GM18951 (cell line): ENCODE data around the gene LEP.

Experiments
- POLR2A ChIP-seq: IDR thresholded peaks from 4 replicates; pipeline ENCODE4 v1.6.1; 2011; ENCODE audit warnings: mild to moderate bottlenecking; ENCODE audit not compliant: insufficient read length, insufficient read depth; ENCODE audit errors: extremely low read depth
- in situ Hi-C: fragments of 300-500 bp; cut with MboI; formaldehyde crosslinking; loops from one replicate; pipeline ENCODE4 v1.12.0; 2022; ENCODE audit warnings: low sequenced_read_pairs, mixed read lengths, inconsistent platforms; ENCODE audit not compliant: unreplicated experiment

The LEP gene

GRCh38 chr7:128244861-128245260 is 3.8 kb downstream of the LEP start:
- no peak for TF ChIP-seq POLR2A
- in situ Hi-C loops = no loop called here

- in situ Hi-C loops = no loop called here
- no peak for TF ChIP-seq POLR2A
Measured at GRCh38 chr7:128247108-128247507, 6.0 kb downstream of the LEP start.

- in situ Hi-C loops = no loop called here
- TF ChIP-seq POLR2A = no peak
Measured at GRCh38 chr7:128247640-128248194, 6.6 kb downstream of the LEP start.

- in situ Hi-C loops = no loop called here
- no peak for TF ChIP-seq POLR2A
Measured at GRCh38 chr7:128251337-128251736, 10.3 kb downstream of the LEP start.

GRCh38 chr7:128253701-128254100 is 12.6 kb downstream of the LEP start:
- TF ChIP-seq POLR2A = no peak
- in situ Hi-C loops = no loop called here

- in situ Hi-C loops = no loop called here
- no peak for TF ChIP-seq POLR2A
Measured at GRCh38 chr7:128254470-128254869, 13.4 kb downstream of the LEP start.

- no peak for TF ChIP-seq POLR2A
- in situ Hi-C loops = no loop called here
Measured at GRCh38 chr7:128255271-128255670, 14.2 kb downstream of the LEP start.

GRCh38 chr7:128257458-128257857 is 16.4 kb downstream of the LEP start:
- TF ChIP-seq POLR2A = no peak
- in situ Hi-C loops = no loop called here

GRCh38 chr7:128259131-128260061 is 18.3 kb downstream of the LEP start:
- no peak for TF ChIP-seq POLR2A
- in situ Hi-C loops = no loop called here

- in situ Hi-C loops = no loop called here
- TF ChIP-seq POLR2A = no peak
Measured at GRCh38 chr7:128260069-128260795, 19.2 kb downstream of the LEP start.

- TF ChIP-seq POLR2A = no peak
- in situ Hi-C loops = no loop called here
Measured at GRCh38 chr7:128262273-128263028, 21.4 kb downstream of the LEP start.

GRCh38 chr7:128263420-128263819 is 22.3 kb downstream of the LEP start:
- in situ Hi-C loops = no loop called here
- TF ChIP-seq POLR2A = no peak

- in situ Hi-C loops = no loop called here
- no peak for TF ChIP-seq POLR2A
Measured at GRCh38 chr7:128264477-128264876, 23.4 kb downstream of the LEP start.

GRCh38 chr7:128265156-128265905 is 24.3 kb downstream of the LEP start:
- TF ChIP-seq POLR2A = no peak
- in situ Hi-C loops = no loop called here
